ENCODE data around the gene NUDT3. TPM values are rescaled to one million over a fixed set of nuclear protein-coding genes. Genes with fewer than 3 reads are reported as not detected.

NUDT3 gene
- total and polyA plus RNA-seq, 2 experiments from 2014 or later = 18.6 to 26.1 TPM

DNA sequence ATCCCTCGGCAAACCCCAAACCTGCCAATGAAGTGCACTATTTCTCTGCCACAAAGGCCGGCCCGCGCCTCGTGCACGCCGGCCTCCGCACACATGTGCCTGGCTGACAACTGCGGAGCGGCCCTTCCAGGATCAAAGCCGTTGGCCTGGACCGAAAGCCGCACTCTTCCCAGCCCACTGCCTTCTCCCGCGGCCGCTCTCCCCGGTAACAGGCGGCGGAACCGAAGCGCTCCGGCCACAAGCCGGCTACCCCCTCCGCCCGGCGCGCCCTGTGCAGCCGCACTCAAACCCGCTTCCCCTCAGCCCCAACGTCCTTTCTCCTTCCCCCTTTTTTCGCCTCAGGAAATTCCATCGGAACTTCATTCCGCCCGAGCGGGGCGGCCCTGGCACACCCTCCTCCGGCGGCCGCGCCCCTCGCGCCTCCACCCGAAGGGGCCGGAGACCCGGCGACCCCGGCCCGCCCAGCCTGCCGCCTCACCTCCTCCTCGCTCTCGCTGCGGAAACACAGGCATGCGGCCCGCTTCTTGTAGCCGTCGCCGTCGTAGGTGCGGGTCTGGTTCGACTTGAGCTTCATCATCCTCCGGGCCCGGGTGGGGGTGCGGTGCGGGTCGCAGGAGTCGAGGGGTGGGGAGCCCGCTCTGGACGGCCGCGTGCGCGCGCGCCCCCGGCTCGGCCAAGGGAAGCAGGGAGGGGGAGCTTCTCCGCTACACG lies 528 bp downstream of the NUDT3 start:
- Histone ChIP-seq H3K4me1 (ENCODE audit: low read depth) (peaks cover 5% of the 10 kb centered on the region), H3K4me3 (peak overlapping the region; percentile 73), H3K27ac (peak overlapping the region; percentile 84), H3K36me3 (no peaks in the 10 kb centered on the region), H3K9me3 (ENCODE audit: low read depth) (no peaks in the 10 kb centered on the region), H3K27me3 (no peaks in the 10 kb centered on the region)
- TF ChIP-seq, protein P1, sequence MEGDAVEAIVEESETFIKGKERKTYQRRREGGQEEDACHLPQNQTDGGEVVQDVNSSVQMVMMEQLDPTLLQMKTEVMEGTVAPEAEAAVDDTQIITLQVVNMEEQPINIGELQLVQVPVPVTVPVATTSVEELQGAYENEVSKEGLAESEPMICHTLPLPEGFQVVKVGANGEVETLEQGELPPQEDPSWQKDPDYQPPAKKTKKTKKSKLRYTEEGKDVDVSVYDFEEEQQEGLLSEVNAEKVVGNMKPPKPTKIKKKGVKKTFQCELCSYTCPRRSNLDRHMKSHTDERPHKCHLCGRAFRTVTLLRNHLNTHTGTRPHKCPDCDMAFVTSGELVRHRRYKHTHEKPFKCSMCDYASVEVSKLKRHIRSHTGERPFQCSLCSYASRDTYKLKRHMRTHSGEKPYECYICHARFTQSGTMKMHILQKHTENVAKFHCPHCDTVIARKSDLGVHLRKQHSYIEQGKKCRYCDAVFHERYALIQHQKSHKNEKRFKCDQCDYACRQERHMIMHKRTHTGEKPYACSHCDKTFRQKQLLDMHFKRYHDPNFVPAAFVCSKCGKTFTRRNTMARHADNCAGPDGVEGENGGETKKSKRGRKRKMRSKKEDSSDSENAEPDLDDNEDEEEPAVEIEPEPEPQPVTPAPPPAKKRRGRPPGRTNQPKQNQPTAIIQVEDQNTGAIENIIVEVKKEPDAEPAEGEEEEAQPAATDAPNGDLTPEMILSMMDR (IDR thresholded peaks at IDR 0.05; ENCODE audit: low read depth, low read length) = no peak
- peak; percentile 59 to 74 for DNase-seq (ENCODE audit: low read depth in 1 of 2, low spot score in 1 of 2)

DNA sequence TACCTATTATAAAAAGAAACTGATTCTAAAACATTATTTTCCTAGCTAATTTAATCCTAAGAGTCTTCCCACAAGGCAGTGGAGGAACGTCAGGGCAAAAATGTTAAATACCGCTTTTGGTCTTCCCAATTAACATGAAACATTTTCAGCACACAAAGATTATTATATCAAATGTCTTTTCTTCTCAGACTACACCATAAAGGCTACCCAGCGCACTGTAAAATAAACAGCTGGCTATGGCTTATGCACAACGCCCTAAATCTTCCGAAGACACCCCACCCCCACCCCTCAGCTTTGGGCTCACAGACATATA lies 1.0 kb downstream of the NUDT3 start:
- TF ChIP-seq, protein P1 (IDR thresholded peaks at IDR 0.05; ENCODE audit: low read depth, low read length) = no peak
- peak overlapping the region; percentile 73 for H3K4me3 ChIP-seq
- peak overlapping the region; percentile 84 for H3K27ac ChIP-seq

DNA sequence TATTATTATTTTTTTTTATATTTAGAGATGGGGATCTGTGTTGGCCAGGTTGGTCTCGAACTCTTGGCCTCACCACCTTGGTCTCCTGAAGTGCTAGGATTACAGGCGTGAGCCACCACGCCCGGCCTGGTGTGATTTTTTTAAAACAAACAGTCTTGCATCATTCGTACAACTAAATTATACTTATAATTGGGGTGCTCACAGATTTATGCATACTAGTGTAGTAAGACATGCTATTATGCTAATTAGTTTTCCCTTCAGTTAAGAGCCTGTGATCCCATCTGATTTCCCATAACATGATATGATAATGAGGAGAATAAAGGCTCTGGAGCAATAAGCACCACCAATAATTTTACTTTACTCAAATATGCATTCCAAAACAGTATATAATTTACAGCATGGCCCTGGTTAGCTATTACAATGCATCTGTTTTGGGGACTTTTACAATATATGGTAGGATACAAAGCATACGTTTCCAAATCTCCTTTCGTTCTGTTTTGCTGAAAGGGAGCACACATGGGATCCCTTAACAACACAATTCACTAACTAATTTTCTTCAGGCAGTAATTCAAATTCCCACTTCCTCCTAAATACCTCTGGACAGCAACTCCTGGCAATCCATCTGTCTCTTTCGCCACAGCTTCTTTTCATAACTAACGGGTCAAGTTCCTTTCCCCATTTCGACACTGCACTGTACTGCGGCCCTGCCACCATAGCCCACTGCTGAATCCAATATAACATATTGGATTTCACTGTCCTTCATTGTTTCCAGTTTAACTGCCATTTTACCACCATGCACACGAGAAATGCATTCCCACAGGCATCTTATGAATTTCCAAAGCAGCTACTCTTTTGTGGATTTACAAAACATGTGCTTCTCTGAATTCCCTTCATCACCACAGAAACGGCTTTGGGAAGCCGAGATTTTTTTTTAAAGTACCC lies 1.7 kb downstream of the NUDT3 start:
- Histone ChIP-seq H3K4me3 (peak overlapping the region; percentile 73), H3K36me3 (no peaks in the 10 kb centered on the region), H3K27me3 (no peaks in the 10 kb centered on the region), H3K4me1 (ENCODE audit: low read depth) (peaks cover 5% of the 10 kb centered on the region), H3K27ac (peak overlapping the region; percentile 84), H3K9me3 (ENCODE audit: low read depth) (no peaks in the 10 kb centered on the region)
- DNase-seq (ENCODE audit: low read depth in 1 of 2, low spot score in 1 of 2) = peak; percentile 41 to 88
- TF ChIP-seq, protein P1 (IDR thresholded peaks at IDR 0.05; ENCODE audit: low read depth, low read length) = no peak

More for the DNA sequence above, 1.0 kb downstream of the NUDT3 start:
- no peaks in the 10 kb centered on the region for H3K27me3 ChIP-seq
- no peaks in the 10 kb centered on the region for H3K9me3 ChIP-seq (ENCODE audit: low read depth)
- H3K4me1 ChIP-seq (ENCODE audit: low read depth) = peaks cover 5% of the 10 kb centered on the region
- H3K36me3 ChIP-seq = no peaks in the 10 kb centered on the region
- no peak for DNase-seq (ENCODE audit: low read depth in 1 of 2, low spot score in 1 of 2)

DNA sequence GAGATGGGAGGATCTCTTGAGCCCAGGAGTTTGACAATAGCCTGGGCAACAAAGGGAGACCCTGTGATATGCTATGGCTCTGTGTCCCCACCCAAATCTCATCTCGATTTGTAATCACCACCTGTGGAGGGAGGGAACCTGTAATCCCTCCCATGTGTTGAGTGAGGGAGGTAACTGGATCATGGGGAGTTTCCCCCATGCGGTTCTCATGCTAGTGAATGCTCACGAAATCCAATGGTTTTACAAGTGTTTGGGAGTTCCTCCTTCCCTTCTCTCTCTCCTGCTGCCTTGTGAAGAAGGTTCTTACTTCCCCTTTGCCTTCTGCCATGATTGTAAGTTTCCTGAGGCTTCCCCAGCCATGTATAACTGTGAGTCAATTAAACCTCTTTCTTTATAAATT lies 3.4 kb downstream of the NUDT3 start:
- DNase-seq (ENCODE audit: low read depth in 1 of 2, low spot score in 1 of 2) = no peak
- no peaks in the 10 kb centered on the region for H3K36me3 ChIP-seq
- H3K9me3 ChIP-seq (ENCODE audit: low read depth) = no peaks in the 10 kb centered on the region
- H3K4me3 ChIP-seq = no peak overlapping the region
- H3K27ac ChIP-seq = no peak overlapping the region
- H3K4me1 ChIP-seq (ENCODE audit: low read depth) = peaks cover 10% of the 10 kb centered on the region
- TF ChIP-seq, protein P1 (IDR thresholded peaks at IDR 0.05; ENCODE audit: low read depth, low read length) = no peak
- H3K27me3 ChIP-seq = no peaks in the 10 kb centered on the region

DNA sequence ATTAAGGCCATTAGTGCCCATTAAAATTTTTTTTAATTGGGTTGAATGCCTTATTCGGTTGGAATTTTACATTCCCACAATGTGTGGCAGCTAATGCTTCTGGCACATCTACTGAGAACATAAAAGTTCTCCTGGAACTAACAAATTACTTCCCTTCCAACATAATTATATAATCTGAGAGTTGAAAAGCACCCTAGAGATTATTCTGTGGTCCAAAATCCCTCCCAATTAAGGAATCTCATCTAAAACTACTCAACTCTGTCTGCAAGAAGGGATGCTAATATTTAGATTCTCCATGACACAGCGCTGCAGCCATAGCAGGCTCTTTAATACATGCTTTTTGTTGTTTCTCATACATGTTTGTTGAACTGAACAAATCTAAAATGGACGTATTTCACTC lies 4.0 kb downstream of the NUDT3 start:
- Histone ChIP-seq H3K27me3 (no peaks in the 10 kb centered on the region), H3K36me3 (no peaks in the 10 kb centered on the region), H3K27ac (no peak overlapping the region), H3K9me3 (ENCODE audit: low read depth) (no peaks in the 10 kb centered on the region), H3K4me3 (no peak overlapping the region), H3K4me1 (ENCODE audit: low read depth) (peaks cover 14% of the 10 kb centered on the region)
- DNase-seq (ENCODE audit: low read depth in 1 of 2, low spot score in 1 of 2) = no peak
- TF ChIP-seq, protein P1 (IDR thresholded peaks at IDR 0.05; ENCODE audit: low read depth, low read length) = no peak
